Small intestine (tissue), 7 donors: ENCODE data around the gene TESMIN. TPM values are rescaled to one million over a fixed set of nuclear protein-coding genes. Genes with fewer than 3 reads are reported as not detected.
A peak's percentile ranks its signal among the peaks of the same experiment; 100 is the strongest.

Experiments used
- DNase-seq, 2 donors: peaks; one replicate each; pipeline versions ENCODE4 v3.0.0 to v3.0.0-alpha.2; 2013
- FAIRE-seq: peaks from 2 replicates; lab custom pipeline; 2012; peaks lifted over from hg19 to GRCh38; lab: Jason Lieb, UNC
- H3K27ac ChIP-seq, 3 donors: one replicate each; pipeline ENCODE4 v1.5.1; 2013; ENCODE audit warnings: low read length in 2 of 3, mild to moderate bottlenecking in 2 of 3, control low read depth in 1 of 3, inconsistent platforms in 1 of 3, low read depth in 1 of 3, moderate library complexity in 1 of 3
- H3K27me3 ChIP-seq, 3 donors: one replicate each; pipeline ENCODE4 v1.6.1; 2013; ENCODE audit warnings: low read length in 3 of 3, inconsistent platforms in 1 of 3; ENCODE audit not compliant: control insufficient read depth in 3 of 3, insufficient read depth in 3 of 3
- H3K36me3 ChIP-seq, 3 donors: one replicate each; pipeline ENCODE4 v1.6.1; 2013; ENCODE audit warnings: low read length in 3 of 3, inconsistent platforms in 1 of 3, low read depth in 1 of 3, mild to moderate bottlenecking in 1 of 3, moderate library complexity in 1 of 3; ENCODE audit not compliant: control insufficient read depth in 3 of 3, insufficient read depth in 2 of 3
- H3K4me1 ChIP-seq, 3 donors: one replicate each; pipeline ENCODE4 v1.6.1; 2013; ENCODE audit warnings: low read length in 2 of 3, inconsistent platforms in 1 of 3, low read depth in 1 of 3, mild to moderate bottlenecking in 1 of 3, moderate library complexity in 1 of 3; ENCODE audit not compliant: control insufficient read depth in 3 of 3, insufficient read depth in 2 of 3
- H3K4me3 ChIP-seq, 3 donors: one replicate each; pipeline ENCODE4 v1.5.1; 2013; ENCODE audit warnings: low read length in 3 of 3, control low read depth in 1 of 3, inconsistent platforms in 1 of 3, low read depth in 1 of 3, mild to moderate bottlenecking in 1 of 3, moderate library complexity in 1 of 3
- H3K9me3 ChIP-seq, 2 donors: one replicate each; pipeline ENCODE4 v1.6.1; 2013; ENCODE audit warnings: low read depth in 1 of 2, low read length in 1 of 2; ENCODE audit not compliant: control insufficient read depth in 2 of 2, insufficient read depth in 1 of 2
- WGBS, 3 donors: extraction: QIAGEN DNeasy Blood & Tissue Kit; methylation state at CpG; one replicate each; pipeline ENCODE4 v1.1.7; 2013; 5-methylcytosine and 5-hydroxymethylcytosine counted together
- polyA plus RNA-seq, 4 donors: library from polyadenylated mRNA; stranded (reverse) in 3 of 4; unstranded in 1 of 4; fragments of 200-250 nt in 3 of 4; fragments of 120-200 nt in 1 of 4; gene quantifications; one replicate each; pipeline versions ENCODE4 v1.2.1 to v1.2.3, GENCODE V29; 2013
- donor health status: healthy with polysubstance abuse.
- donor health status: control.
- donor health status: control.
- donor health status: Bipolar disorder and iron deficiency.
- donor health status: healthy.

Gene TESMIN
- polyA plus RNA-seq, 4 donors = 1.1 to 8.8 (median 4.4) TPM

DNA sequence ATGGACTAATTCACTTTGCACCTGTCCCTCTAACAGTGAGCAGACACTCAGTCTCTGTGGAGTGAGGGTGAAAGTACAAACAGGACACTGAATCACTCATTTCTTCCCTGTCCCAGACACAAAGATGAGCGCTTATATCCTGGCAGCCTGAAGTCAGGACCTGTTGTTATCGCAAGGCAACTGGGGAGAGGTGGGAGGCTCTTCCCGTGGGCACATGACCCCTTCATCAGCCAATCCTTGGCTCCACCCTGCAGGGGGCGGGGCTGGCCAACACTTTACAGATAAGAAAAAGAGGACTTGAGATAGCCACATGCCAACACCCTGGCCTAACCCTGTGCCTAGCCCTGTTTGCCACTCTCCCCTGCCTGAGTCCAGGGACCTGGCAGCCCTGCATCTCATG, 29.5 kb upstream of the TESMIN start:
- no peaks in the 10 kb centered on the region for H3K4me1 ChIP-seq
- H3K9me3 ChIP-seq = no peaks in the 10 kb centered on the region
- 28 to 59% (median 51%) methylated on average over 4 of the region's 4 CpGs for WGBS, 3 donors
- no peak for FAIRE-seq
- peak; percentile 52 to 90 for DNase-seq
- H3K36me3 ChIP-seq = peaks cover 24 to 88% (median 39%) of the 10 kb centered on the region in 3 donors
- H3K4me3 ChIP-seq = no peak overlapping the region
- H3K27ac ChIP-seq = peak overlapping the region in 1 of 3 donors; percentile 16
- H3K27me3 ChIP-seq = no peaks in the 10 kb centered on the region

DNA sequence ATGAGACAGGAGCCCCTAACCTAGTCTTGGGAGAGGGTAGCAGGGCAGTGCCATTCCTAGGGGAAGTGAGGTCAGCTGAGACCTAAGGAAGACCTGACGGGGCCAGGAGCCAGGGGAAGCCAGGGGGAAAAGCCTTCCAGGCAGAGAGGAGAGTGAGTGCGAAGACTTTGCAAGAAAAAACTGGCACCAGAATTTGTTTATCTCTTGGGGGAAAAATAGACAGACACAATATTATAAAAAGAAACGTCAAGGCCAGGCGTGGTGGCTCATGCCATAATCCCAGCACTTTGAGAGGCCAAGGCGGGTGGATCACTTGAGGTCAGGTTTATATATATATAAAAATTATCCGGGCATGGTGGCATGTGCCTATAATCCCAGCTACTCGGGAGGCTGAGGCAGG, 26.9 kb upstream of the TESMIN start:
- Histone ChIP-seq H3K4me1 (no peaks in the 10 kb centered on the region), H3K36me3 (peaks cover 21 to 88% (median 48%) of the 10 kb centered on the region in 3 donors), H3K9me3 (no peaks in the 10 kb centered on the region), H3K27ac (no peak overlapping the region), H3K27me3 (no peaks in the 10 kb centered on the region), H3K4me3 (no peak overlapping the region)
- no peak for FAIRE-seq
- DNase-seq = no peak
- WGBS, 3 donors = 80 to 91% (median 91%) methylated on average over 7 of the region's 7 CpGs

DNA sequence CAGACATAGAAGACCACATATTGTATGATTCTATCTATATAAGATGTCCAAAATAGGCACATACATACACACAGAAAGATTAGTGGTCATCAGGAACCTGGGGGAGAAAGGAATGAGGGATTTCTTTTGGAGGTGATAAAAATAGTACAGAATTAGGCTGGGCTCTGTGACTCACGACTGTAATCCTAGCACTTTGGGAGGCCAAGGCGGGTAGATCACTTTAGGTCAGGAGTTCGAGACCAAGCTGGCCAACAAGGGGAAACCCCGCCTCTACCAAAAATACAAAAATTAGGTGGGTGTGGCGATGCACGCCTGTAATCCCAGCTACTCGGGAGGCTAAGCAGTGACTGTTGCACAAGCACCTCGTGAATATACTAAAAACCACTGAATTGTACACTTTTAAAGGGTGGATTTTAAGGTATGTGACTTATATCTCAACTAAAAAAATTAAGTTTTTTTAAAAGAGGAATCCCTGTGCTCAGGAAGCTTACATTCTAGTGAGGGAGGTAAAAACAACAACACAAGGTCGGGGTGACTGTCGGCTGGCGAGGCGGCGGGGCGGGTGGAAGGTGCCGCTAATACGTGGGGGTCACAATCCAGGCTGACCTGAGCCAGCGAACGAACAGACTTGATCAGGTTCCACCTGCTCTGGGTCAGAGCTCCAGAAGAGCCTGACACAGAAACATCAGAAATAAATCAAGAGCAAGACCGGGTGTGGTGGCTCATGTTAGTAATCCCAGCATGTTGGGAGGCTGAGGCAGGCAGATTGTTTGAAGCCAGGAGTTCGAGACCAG, 25.3 kb upstream of the TESMIN start:
- FAIRE-seq = no peak

DNA sequence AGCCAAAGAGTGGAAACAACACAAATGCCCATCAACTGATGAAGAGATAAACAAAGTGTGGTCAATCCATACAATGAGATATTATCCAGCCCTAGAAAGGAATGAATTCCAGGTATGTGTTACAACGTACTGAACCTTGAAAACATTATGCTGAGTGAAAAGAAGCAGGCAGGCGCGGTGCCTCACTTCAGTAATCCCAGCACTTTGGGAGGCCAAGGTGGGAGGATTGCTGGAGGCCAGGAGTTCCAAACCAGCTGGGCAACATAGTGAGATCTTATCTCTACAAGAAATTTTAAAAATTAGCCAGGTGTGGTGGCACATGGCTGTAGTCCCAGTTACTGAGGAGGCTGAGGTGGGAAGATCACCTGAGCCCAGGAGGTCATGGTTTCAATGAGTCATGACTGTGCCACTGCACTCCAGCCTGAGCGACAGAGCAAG, 24.6 kb upstream of the TESMIN start:
- no peak for FAIRE-seq

More for the DNA sequence above, 25.3 kb upstream of the TESMIN start:
- Histone ChIP-seq H3K4me1 (no peaks in the 10 kb centered on the region), H3K27me3 (no peaks in the 10 kb centered on the region), H3K4me3 (no peak overlapping the region), H3K27ac (no peak overlapping the region), H3K36me3 (peaks cover 24 to 88% (median 43%) of the 10 kb centered on the region in 3 donors), H3K9me3 (no peaks in the 10 kb centered on the region)
- no peak for DNase-seq
- WGBS, 3 donors = 89 to 90% (median 89%) methylated on average over 20 of the region's 20 CpGs

DNA sequence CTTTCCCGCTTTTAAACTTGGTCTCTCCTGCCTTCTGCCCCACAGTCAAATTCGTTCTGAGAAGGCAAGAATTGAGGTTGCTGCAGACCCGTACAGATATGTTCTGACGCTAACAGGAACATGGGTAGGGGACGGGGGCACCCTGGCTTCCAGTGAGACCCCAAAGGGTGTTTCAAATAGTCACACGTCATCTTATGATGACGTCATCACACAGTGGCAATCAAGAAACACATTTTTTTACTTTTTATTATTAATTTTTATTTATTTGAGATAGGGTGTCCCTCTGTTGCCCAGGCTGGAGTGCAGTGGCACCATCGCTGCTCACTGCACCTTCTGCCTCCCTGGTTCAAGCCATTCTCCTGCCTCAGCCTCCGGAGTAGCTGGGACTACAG, 22.9 kb upstream of the TESMIN start:
- H3K27ac ChIP-seq = no peak overlapping the region
- no peak overlapping the region for H3K4me3 ChIP-seq
- H3K4me1 ChIP-seq = no peaks in the 10 kb centered on the region
- FAIRE-seq = no peak
- WGBS, 3 donors = 84 to 93% (median 91%) methylated on average over 9 of the region's 9 CpGs
- no peaks in the 10 kb centered on the region for H3K27me3 ChIP-seq
- peaks cover 32 to 88% (median 55%) of the 10 kb centered on the region in 3 donors for H3K36me3 ChIP-seq
- no peak for DNase-seq
- H3K9me3 ChIP-seq = no peaks in the 10 kb centered on the region

More for the DNA sequence above, 24.6 kb upstream of the TESMIN start:
- Histone ChIP-seq H3K9me3 (no peaks in the 10 kb centered on the region), H3K27me3 (no peaks in the 10 kb centered on the region), H3K4me1 (no peaks in the 10 kb centered on the region), H3K4me3 (no peak overlapping the region), H3K27ac (no peak overlapping the region), H3K36me3 (peaks cover 28 to 86% (median 42%) of the 10 kb centered on the region in 3 donors)
- 81 to 90% (median 83%) methylated on average over 4 of the region's 4 CpGs for WGBS, 3 donors
- no peak for DNase-seq

DNA sequence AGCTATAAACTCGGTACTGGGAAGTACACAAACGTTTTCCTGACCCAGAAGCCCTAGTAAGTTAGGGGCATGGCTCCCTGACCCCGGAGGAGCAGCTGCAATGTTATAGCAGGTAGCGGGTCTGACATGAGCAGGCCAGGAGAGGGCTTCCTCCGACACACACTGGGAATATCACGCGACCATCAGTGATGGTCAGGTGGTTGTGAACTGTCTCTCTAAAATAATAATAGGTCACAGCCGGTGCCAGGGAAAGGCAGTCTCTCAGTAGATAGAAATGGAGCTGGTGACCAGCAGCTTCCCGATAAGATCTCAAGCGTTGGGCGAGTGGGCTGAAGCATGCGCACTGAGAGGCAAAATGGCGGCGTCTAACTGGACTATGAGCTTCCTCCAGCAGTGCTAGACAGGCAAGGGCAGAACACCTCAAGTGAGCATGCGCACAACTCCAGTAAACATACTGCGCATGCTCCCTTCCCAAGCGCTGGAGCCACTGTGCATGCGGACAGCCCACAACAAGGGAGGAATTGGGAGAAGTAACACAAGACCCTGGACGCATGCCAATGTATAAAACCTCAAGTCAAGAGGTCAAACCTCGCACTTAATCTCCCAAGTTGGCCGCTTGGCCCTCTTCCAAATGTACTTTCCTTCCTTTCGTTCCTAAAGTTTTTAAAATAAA, 22.3 kb upstream of the TESMIN start:
- Histone ChIP-seq H3K4me3 (no peak overlapping the region), H3K27me3 (no peaks in the 10 kb centered on the region), H3K4me1 (no peaks in the 10 kb centered on the region), H3K9me3 (no peaks in the 10 kb centered on the region), H3K36me3 (peaks cover 35 to 91% (median 52%) of the 10 kb centered on the region in 3 donors), H3K27ac (no peak overlapping the region)
- 84 to 90% (median 89%) methylated on average over 22 of the region's 22 CpGs for WGBS, 3 donors
- FAIRE-seq = no peak
- peak in 1 of 2 donors; percentile 22 for DNase-seq

DNA sequence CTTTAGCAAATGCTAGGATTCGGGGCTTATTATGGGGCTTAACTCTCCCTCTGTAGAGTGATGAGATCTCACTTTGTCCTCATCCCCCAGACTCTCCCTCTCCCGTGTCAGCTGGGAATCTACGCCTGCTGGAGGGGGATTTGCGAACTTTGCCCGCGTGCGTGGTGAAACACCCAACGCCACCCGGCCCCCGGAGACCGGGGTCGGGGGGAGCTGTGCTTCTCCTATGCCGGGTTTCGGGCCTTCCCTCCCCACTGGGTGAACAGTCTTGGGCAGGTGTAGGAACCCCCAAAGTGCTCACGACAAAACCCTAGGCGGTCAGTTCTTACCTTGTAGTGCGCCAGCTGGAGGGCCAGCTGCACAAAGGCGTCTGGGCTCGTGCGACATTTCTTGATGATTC, 21.6 kb upstream of the TESMIN start:
- no peak for FAIRE-seq
- H3K9me3 ChIP-seq = no peaks in the 10 kb centered on the region
- H3K36me3 ChIP-seq = peaks cover 33 to 89% (median 47%) of the 10 kb centered on the region in 3 donors
- 94 to 97% (median 95%) methylated on average over 20 of the region's 20 CpGs for WGBS, 3 donors
- H3K27me3 ChIP-seq = no peaks in the 10 kb centered on the region
- H3K4me1 ChIP-seq = no peaks in the 10 kb centered on the region
- no peak overlapping the region for H3K4me3 ChIP-seq
- no peak for DNase-seq
- no peak overlapping the region for H3K27ac ChIP-seq

DNA sequence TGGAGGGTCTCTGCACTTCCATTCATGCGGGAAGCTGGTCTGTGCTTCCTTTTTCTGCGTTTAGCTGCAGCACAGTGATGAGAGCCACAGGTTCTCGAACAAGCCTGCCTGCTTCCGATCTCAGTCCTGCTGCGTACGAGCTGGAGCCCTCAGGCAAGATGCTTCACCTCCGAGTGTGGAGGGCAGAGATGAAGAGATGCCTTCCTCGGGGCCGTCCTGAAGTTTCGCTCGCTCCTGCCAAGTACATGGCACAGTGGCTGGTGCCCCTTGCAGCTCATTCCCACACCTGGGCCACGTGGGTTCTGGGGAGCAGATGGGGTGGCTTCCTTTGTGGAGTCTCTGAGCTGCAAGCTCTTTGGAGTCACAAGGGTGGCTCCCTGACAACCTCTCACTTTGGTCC, 19.5 kb upstream of the TESMIN start:
- WGBS, 3 donors = 89 to 93% (median 92%) methylated on average over 12 of the region's 12 CpGs
- no peak for FAIRE-seq
- H3K27me3 ChIP-seq = no peaks in the 10 kb centered on the region
- no peak overlapping the region for H3K27ac ChIP-seq
- DNase-seq = no peak
- H3K4me1 ChIP-seq = no peaks in the 10 kb centered on the region
- no peak overlapping the region for H3K4me3 ChIP-seq
- no peaks in the 10 kb centered on the region for H3K9me3 ChIP-seq
- H3K36me3 ChIP-seq = peaks cover 24 to 86% (median 46%) of the 10 kb centered on the region in 3 donors
